ENCODE results near the gene TNFRSF18.

Gene TNFRSF18

DNA sequence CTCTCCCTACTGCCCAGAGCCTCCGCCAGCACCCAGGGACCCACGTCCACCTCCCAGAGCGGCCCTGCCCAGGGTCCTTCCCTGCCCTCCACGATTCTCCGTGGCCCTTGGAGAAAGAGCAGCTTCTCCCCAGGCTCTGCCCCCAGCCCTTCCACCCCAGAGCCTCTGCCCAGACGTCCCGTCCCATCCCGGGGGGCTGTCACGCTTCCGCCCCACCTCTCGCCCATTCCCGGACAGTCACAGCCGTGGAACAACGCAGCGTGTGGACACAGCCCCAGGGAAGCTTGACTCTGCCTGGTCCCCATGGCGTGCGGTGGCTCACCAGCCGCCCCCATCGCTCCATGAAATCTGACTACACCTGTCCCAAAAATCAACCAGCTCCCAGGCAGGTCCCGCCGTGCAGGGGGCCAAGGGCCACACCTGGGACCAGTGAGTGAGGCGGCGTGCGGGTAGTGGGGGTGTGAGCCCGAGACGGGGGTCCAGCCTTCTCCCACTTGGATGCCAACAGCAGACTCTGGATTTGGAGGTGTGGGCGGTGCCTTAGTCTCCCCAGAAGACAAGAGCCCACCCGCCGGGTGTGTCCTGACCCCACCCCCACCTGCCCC, 45.2 kb downstream of the TNFRSF18 start:
- no peak for DNase-seq

DNA sequence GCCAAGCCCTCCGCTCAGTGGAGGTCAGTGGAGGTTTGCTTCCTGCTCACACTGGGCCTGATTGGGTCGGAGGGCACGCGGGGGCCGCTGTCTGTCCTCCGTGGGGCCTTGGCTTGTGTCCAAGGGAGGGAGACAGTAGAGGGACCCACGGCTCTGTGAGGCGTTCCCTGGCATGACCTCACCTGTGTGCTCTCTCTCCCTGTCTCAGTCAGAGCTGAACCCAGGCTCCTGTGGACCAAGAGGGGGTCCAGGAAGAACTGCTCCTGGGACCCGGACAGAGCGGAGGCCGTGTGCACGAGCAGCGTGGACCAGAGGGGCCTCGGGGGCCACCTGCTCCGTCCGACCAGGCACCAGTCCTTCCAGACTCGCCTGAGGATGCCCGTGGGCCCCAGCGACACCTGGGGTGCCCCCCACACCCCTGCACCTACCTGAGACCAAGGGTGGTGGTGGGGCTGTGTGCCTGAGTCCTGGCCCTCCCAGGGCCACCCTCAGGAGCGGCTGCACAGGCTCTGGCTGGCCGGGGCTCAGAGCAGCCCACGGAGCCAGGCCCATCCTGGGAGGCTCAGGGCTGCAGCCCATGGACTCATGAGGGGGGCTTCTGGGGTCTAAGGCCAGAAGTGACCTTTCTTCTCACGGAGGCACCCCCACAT, 46.0 kb downstream of the TNFRSF18 start:
- DNase-seq: no peak

DNA sequence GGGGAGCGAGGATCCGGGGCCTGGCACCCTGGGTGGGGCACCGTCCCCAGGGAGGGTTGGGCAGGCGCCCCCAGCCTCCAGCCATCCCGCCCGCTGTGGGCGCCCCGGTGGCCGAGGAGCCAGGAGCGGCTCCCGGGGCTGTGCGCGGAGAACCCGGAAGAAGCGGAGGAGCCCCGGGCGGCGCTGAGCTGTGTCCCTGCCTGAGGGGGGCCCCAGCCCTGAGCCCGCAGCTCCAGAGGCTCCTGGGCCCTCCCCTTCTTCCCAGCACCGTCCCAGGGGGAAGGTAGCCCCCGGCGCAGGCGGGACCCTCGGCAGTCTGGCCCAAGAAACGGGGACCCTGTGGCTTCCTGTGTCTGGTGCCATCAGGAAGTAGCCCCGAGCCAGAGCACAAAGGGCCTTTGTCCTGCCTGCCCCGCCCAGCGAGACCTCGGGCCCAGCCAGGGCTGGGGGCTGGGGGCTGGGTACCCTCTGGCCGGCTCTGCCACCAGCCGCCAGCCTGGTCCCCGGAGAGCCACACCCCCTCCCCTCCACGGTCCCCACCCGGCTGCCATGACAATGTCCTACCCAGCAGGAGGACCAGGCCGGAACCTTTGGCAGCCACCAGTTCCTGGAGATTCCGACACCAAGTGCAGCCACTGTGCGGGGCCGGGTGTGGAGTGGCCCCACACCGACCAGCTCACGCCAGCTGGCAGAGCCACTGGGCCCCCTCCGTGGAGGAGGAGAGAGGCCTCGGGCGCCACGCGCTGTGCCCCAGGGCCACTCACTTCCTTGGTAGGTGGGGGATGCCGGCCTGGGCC, 48.3 kb downstream of the TNFRSF18 start:
- no peak for DNase-seq

- peak; percentile 26 for DNase-seq
Observed at GRCh38 chr1:1157426-1157913, 48.9 kb downstream of the TNFRSF18 start.

GRCh38 chr1:1157033-1157365, 49.4 kb downstream of the TNFRSF18 start:
- no peak for DNase-seq

DNA sequence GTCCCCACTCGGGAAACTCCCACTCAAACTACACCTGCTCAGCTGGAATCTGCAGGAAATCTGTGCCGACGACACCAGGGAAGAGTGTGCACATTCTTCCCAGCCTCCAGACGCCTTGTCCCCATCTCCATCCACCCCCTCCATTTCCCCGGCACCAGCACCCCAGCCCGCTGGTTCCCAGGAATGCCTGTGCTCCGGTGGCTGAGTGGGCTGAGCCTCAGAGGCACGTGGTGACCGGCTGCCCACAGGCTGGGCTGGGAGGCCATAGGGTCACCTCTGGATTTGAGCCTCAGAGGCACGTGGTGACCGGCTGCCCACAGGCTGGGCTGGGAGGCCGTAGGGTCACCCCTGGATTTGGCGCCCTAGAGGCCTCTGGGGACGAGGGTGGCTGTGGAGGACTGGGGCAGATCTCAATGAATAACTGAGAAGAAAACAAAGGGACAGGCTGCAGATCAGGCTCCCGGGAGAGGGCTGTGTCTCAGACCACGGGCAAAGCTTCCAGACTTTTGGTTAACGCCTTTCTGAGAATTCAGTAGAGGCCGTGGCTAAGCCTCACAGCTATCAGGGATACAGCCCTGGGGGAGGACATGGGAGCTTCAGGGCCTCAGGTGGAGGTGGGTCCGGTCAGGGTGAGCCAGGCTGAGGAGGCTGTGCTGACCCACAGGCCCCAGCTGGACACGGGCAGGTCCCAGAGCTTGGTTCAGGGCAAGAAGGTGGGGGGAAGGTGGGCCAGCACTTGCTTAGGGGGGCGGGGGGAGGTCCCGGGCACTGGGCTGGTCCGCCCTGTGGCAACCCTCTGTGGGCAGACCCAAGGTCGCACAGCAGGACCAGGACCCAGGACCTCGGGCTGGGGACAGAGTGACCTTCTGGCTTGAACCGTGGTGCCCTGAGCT, 50.0 kb downstream of the TNFRSF18 start:
- no peak for DNase-seq

GRCh38 chr1:1155258-1155657, 51.1 kb downstream of the TNFRSF18 start:
- DNase-seq: no peak

DNA sequence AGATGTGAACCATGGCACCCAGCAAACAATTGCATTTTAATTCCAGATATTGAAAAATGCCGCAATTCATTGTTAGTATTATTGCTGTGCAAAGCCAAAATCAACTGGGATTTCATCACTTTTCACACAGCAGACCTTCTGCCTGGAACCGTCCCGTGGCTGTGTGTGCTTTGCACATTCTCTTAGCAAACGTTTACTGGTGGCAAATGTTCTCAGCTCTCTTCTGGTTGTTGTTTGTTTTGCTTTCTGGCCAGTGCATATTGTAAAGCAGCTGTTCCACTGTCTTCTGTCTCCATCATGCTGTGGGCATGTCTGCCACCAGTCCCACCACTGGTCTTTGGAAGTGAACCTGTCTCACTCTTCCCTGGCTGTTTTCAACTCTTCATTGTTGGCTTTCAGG, 52.5 kb downstream of the TNFRSF18 start:
- no peak for DNase-seq

All from kidney glomerular epithelial cell (primary cell).